RPMI8226 (cell line): ENCODE results near the gene CYTH1.
A peak's percentile ranks its signal among the peaks of the same experiment; 100 is the strongest.
"Not testable (repeated sequence)": the region's sequence is repeated elsewhere in the genome, so short reads cannot be mapped to it uniquely, and the experiment has no call there.

Experiments used
- DNase-seq: peaks from one replicate; pipeline ENCODE4 v3.0.0-alpha.2; 2015

Gene CYTH1

DNA sequence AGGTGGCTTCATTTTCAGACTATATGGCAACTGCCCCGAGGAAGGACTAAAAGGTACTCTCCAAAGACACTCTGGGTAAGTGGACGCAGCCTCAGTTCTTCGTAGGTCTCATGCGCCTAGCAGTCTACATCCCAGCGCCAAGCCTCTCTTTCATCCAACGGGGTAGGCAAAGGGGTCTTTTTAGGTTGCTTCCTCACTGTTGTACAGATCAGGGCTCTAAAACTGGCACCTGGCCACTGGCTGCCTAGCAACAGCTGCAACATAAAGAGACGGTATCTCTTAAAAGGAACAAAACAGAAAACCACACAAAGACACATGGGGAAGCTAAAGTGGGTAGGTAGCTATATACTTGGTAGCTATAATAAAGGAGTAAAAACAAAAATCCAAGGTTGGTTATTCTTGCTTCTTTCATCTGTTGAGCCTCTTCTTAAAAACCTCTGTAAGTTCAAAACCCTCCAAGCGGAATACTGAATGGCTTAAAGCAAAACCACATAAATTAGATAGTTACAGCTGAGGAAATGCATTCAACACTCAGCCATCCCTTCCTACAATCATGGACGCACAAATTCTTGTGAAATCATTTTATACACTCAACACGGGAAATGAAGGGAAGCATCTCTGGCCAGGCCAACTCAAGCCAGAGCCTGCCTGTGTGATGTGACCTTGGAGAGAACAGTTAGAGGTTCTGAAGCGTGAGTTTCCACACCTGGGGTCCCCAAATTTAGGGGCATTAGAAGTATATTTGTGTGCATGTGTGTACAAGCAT is 22.7 kb downstream of the CYTH1 start:
- peak; percentile 87 for DNase-seq

DNA sequence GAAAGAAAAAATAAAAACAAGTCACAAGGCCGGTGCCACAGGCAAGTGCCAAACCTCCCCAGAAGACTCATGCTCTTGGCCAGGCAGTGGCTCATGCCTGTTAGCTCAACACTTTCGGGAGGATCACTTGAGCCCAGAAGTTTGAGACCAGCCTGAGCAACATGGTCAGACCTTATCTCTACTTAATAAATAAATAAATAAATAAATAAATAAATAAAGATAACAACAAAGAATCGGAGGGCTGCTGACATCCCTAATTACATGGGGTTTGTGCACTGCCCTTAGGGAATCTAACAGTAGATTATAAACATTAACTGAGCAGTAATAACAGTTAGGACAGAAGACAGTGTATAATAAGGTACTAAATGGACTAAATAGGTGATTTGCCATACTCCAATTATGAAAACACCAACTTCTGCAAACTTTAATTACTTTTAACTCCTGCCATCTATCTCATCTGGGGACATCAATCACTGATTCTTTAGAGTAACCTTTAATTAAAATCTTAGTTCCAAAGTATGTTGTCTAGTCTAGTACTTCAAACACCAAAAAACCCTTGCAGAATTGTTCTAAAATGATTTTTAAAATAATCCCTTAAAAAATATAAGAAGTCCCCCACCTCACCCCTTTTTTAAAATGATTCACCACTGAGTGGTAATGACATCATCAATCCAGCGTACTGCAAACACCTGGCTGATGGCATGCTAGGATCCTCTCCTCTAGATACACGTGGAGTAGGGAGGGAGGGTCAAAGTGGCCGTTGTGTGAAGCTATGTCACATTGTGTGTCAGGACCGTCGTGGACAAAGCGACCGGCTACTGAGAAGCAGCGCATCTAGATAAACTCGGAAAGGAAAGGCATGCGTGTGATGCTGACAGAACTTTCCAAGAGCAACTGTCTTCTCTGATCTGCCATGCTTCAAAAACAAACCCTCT is 28.5 kb downstream of the CYTH1 start:
- no peak for DNase-seq

DNA sequence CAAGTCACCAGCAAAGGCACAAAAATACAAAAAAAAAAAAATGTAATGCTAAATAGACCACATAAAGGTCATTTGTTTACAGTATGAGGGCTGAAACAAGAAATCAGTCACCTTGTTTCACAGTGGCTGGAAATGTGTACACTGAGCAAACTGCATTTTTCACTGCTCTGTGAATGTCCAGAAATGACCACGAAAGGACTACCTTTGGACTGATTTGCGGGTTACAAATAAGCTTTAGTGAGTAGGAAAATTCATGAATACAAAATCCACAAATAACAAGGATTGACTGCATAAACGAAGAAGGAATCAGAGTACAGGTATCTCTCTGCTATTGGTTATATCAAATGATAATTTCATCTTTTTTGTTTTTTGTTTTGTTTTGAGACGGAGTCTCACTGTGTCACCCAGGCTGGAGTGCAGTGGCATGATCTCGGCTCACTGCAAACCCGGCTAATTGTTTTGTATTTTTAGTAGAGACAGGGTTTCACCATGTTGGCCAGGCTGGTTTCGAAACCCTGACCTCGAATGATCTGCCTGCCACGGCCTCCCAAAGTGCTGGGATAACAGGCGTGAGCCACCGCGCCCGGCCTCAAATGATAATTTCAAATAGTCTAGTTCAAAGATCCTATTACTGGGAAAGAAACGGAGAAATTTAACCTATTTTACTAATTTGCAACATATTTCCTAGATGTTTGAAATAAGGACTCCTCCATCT is 30.5 kb downstream of the CYTH1 start:
- no peak for DNase-seq

GRCh38 chr17:78751000-78751399 is 31.1 kb downstream of the CYTH1 start:
- not testable (repeated sequence) for DNase-seq

DNA sequence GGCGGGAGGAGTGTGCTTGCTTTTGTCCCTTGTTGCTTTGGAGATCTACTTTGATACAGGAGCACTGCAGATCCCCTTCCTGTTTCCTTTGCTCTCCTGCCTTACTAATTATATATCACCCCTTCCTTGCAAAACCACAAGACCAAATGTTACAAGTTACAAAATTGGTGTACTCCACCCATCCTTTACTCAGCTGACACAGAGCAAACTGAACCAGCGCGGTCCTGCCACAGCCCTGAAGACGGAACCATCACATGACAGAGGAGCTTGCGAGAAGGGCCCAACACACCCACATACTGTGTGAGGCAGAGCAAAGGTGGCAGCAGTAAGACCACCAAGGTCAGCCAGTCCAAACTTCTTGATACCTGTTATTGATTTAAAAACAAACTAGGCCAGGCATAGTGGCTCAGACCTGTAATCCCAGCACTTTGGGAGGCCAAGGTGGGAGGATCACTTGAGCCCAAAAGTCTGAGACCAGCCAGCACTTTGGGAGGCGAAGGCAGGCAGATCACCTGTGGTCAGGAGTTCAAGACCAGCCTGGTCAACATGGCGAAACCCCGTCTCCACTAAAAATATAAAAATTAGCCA is 33.2 kb downstream of the CYTH1 start:
- DNase-seq = peak; percentile 86

GRCh38 chr17:78748048-78748729 is 33.9 kb downstream of the CYTH1 start:
- DNase-seq = peak; percentile 84

GRCh38 chr17:78747488-78747887 is 34.6 kb downstream of the CYTH1 start:
- no peak for DNase-seq

DNA sequence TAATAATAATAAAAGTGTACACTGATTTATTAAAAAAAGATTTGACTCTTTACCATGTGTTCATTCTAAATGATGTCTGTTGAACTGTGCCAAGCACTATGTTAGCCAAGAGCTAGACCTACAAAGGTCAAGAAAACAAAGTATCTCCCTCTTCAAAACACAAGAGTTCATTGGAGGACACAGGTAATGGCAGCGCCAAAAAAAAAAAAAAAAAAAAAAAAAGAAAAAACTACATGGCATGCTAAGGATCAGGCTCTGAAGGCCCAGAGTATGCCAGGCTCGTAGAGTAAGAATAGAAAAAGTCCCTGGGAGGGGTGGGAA is 35.2 kb downstream of the CYTH1 start:
- no peak for DNase-seq

DNA sequence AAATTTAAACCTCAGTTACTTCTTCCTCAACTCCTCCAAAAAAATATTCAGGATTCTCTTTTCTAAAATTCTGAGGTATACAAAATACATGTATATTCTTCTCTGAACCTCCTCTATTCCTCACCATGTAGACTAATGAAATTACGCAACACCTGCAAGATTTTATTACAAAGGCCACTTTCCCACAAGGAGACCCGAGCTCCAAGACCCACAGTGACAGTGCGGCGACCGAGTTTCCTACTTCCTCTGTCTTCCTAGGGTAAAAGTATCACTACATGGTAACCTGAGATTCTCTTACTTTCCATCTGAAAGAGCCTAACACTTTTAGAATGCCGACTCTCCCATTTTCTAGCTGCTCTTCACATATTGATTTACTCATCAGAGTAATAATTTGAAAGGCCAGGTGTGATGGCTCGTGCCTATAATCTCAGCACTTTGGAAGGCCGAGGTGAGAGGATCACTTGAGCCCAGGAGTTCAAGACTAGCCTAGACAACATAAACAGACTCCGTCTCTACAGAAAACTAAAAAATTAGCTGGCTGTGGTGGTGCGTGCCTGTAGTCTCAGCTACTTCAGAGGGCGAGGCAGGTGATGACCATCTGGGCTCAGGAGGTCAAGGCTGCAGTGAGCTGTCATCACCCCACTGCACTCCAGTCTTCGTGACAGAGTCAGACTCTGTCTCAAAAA is 35.7 kb downstream of the CYTH1 start:
- no peak for DNase-seq

GRCh38 chr17:78745407-78746088 is 36.5 kb downstream of the CYTH1 start:
- DNase-seq = peak; percentile 61

- no peak for DNase-seq
Observed at GRCh38 chr17:78742901-78743300, 39.2 kb downstream of the CYTH1 start.

DNA sequence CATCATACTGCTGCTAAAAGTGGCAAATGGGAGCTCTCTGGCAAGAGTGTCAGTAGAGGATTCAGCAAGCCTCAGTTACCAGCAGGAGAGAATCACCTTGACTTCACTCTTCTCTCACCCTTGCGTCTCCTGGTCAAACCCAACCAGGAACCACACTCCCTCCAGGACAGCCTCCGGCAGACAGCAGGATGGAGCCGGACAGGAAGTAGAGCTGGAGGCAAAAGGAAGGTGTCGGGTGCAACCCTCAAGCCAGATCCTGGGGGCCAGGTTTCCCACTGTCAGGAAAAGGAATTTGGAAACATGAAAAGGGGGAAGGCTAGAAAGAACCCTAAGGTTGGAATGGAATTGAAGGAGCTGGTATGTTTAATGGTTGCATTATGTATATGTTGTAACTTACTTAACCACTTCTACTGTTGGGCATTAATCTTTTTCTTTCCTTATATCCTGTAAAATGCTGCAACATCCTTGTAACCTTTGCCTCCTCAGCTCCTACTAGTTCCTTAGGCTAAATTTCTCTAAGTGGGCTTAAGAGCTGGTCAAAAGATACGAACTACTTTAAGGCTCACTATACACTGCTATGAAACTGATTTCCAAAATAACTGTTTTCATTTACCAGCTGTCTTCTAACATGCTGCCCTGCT is 40.3 kb downstream of the CYTH1 start:
- no peak for DNase-seq

GRCh38 chr17:78739331-78739931 is 42.6 kb downstream of the CYTH1 start:
- no peak for DNase-seq

DNA sequence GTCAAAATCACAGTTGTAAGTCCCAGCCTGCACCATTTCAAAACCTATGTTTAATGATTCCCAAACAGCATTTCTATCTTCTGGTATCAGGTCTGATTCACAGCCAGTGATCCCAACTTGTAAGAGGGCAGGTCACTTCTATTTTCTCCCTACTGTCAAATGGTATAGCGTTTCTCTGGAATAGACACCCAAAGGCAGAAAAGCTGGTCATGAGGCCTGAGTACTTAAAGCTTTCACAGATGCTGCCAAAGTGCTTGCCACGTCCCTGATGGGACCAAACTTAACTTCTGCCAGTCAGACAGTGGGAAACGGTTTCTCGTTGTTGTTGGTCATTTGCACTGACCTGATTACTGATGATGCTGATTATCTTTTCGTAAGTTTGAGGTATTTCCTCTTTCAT is 43.4 kb downstream of the CYTH1 start:
- no peak for DNase-seq

DNA sequence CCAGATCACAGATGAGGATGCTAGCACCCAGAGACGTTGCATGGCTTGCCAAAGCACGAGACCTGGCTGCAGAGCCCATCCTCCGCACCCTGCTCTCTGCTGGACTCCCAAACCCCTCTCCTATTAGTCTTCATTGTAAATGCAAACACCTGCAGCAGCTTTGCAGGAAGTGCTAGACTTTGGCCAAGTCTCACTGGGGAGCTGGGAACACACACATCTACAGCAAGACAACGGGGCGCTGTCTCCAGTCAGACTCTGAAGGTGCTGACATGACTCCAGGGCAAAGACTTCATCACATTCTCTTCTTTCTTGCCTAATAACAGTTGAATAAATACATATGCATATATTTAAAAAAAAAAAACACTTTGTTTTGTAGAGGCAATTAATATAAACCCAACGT is 43.8 kb downstream of the CYTH1 start:
- peak; percentile 16 for DNase-seq

GRCh38 chr17:78737332-78737731 is 44.7 kb downstream of the CYTH1 start:
- no peak for DNase-seq

DNA sequence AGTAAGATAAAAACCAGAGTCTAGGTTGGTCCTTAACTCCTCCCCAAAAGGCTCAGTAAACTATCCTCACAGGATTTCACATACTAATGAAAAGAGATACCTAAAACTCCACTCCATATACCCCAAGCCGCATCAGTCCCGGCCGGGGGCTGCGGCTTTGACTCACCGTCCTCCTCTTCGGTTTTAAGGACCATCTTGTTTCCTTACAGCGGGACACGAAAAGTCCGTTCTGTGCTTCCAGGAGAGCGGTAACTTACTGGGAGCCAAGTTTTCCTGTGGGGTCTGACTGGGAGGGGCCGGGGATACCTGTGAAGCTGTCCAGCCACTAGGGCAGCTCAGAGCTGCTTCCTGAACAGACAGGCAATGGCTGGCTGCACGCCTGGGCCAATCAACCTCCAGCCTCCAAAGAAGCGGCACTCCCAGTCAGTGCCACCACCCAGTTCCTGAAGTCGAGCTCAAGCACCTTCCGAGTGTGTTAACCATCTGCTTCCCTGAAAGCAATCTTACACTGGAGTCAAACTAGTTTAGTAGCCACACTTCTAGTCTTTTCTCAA is 45.5 kb downstream of the CYTH1 start:
- peak; percentile 88 for DNase-seq

GRCh38 chr17:78735832-78736525 is 46.1 kb downstream of the CYTH1 start:
- DNase-seq = peak; percentile 48
